ENCODE measurements around the gene SLC25A25. TPM values are rescaled to one million over a fixed set of nuclear protein-coding genes. Genes with fewer than 3 reads are reported as not detected.
A peak's percentile ranks its signal among the peaks of the same experiment; 100 is the strongest.

The SLC25A25 gene
- total RNA-seq, 1 donor from 2014 or later = 8.5 TPM

DNA sequence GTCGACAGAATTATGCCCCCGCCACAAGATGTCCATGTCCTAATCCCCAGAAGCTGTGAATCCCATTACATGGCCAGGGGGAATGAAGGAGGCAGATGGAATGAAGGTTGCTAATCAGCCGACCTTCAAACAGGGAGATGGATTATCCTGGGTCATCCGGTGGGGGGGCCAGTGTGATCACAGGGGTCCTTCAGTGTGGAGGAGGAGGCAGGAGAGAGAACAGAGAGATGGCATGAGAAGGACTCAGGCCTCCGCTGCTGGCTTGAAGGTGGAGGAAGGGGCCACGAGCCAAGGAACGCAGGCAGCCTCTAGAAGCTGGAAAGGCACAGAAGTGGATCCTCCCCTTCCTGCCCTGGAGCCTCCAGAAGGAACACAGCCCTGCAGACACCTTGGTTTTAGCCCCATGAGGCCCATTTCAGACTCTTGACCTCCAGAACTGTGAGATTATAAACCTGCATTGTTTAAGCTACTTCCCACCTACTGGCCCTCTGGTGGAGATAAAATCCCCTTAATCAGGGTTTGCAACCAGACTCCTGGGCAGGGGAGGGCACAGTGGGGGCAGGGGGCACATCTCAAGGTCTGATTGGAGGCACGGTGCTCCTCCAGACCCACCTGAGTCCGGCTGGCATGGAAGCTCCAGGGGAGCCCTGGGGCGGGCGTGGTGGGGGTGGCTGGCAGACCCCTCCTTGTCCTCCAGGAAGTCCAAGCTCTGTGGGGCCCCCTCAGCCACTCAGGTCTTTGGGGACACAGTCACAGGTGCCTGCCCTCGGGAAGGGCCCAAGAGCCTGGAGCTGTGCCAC is 45.7 kb downstream of the SLC25A25 start:
- Histone ChIP-seq H3K27me3 (no peaks in the 10 kb centered on the region), H3K9ac (no peak overlapping the region), H3K4me2 (no peak overlapping the region), H3K9me3 (ENCODE audit: low read depth) (no peaks in the 10 kb centered on the region), H3K4me1 (peaks cover 4% of the 10 kb centered on the region), H4K20me1 (ENCODE audit: low read depth) (no peaks in the 10 kb centered on the region), H3K4me3 (no peak overlapping the region), H3K27ac (no peak overlapping the region), H3F3A (ENCODE audit: low read depth) (peaks cover 7% of the 10 kb centered on the region), H3K79me2 (ENCODE audit: low read depth) (no peaks in the 10 kb centered on the region), H2AFZ (replicated peaks) (no peak overlapping the region), H3K36me3 (no peaks in the 10 kb centered on the region)
- no peaks in the 10 kb centered on the region for H3K9me3 Mint-ChIP-seq
- H3K27ac Mint-ChIP-seq = peak overlapping the region; percentile 24
- H3K4me3 Mint-ChIP-seq = no peak overlapping the region
- H3K4me1 Mint-ChIP-seq = peaks cover 19% of the 10 kb centered on the region
- H3K36me3 Mint-ChIP-seq = peaks cover 9% of the 10 kb centered on the region
- no peak for DNase-seq (ENCODE audit: low spot score)
- TF ChIP-seq EZH2 (IDR thresholded peaks at IDR 0.05) (no peak), EZH2phosphoT487 (IDR thresholded peaks at IDR 0.05) (no peak), CTCF (IDR thresholded peaks at IDR 0.05) (no peak)
- H3K27me3 Mint-ChIP-seq (ENCODE audit: insufficient read depth, low read depth) = peaks cover 3% of the 10 kb centered on the region

DNA sequence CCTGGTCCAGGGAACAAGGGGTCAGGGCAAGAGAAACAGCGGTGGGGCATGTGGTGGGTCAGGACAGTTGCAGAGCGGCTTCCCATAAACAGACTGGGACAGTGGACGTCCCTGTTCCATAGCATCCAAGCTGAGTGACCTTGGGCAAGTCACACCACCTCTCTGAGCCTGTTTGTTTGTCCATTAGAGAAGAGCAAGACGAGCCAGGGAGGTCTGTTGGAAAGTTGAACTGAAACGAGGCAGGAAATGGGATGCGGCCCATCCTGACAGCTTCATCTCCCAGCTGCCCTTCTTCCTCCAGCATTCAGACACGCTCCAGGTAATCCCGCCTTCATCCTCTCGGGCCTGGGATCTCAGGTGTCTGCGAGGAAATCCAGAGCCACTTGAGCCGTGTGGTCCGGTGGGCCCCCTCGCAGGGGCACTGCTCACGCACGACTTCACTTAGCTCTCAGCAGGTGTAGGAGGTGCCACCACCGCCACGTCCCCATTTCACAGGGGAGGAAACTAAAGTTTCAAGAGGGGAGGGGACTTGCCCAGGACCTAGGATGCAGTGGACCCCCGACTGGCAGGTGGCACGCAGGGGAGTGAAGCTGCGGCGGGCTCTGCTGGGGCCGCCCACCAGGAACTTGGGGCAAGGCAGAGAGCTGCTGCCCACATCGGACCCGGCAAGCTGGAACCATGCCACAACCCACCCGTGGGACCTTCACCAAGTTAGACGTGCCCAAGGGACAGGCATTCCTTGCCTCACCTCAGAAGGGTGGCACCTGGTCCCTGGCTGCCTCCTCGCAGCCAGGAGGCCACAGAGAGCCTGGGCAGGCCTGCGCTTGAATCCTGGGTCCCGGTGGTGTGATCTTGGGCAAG is 46.5 kb downstream of the SLC25A25 start:
- peaks cover 4% of the 10 kb centered on the region for H3K4me1 ChIP-seq
- no peak overlapping the region for H3K4me3 ChIP-seq
- no peak overlapping the region for H2AFZ ChIP-seq (replicated peaks)
- H4K20me1 ChIP-seq (ENCODE audit: low read depth) = no peaks in the 10 kb centered on the region
- no peaks in the 10 kb centered on the region for H3K79me2 ChIP-seq (ENCODE audit: low read depth)
- no peak overlapping the region for H3K9ac ChIP-seq
- H3K4me2 ChIP-seq = no peak overlapping the region
- Mint-ChIP-seq H3K36me3 (peaks cover 9% of the 10 kb centered on the region), H3K9me3 (no peaks in the 10 kb centered on the region), H3K4me1 (peaks cover 14% of the 10 kb centered on the region), H3K27me3 (ENCODE audit: insufficient read depth, low read depth) (peaks cover 3% of the 10 kb centered on the region), H3K4me3 (no peak overlapping the region), H3K27ac (no peak overlapping the region)
- DNase-seq (ENCODE audit: low spot score) = no peak
- H3F3A ChIP-seq (ENCODE audit: low read depth) = peaks cover 7% of the 10 kb centered on the region
- no peaks in the 10 kb centered on the region for H3K27me3 ChIP-seq
- TF ChIP-seq CTCF (IDR thresholded peaks at IDR 0.05) (no peak), EZH2phosphoT487 (IDR thresholded peaks at IDR 0.05) (no peak), EZH2 (IDR thresholded peaks at IDR 0.05) (no peak)
- no peak overlapping the region for H3K27ac ChIP-seq
- H3K9me3 ChIP-seq (ENCODE audit: low read depth) = no peaks in the 10 kb centered on the region
- H3K36me3 ChIP-seq = no peaks in the 10 kb centered on the region

- Histone ChIP-seq H3K79me2 (ENCODE audit: low read depth) (no peaks in the 10 kb centered on the region), H3K9ac (no peak overlapping the region), H3K4me1 (peaks cover 4% of the 10 kb centered on the region), H3K27ac (no peak overlapping the region), H3K36me3 (no peaks in the 10 kb centered on the region), H3K4me2 (no peak overlapping the region), H3F3A (ENCODE audit: low read depth) (peaks cover 7% of the 10 kb centered on the region), H3K4me3 (no peak overlapping the region), H3K9me3 (ENCODE audit: low read depth) (no peaks in the 10 kb centered on the region), H4K20me1 (ENCODE audit: low read depth) (no peaks in the 10 kb centered on the region), H3K27me3 (no peaks in the 10 kb centered on the region), H2AFZ (replicated peaks) (no peak overlapping the region)
- no peak overlapping the region for H3K27ac Mint-ChIP-seq
- H3K36me3 Mint-ChIP-seq = peaks cover 9% of the 10 kb centered on the region
- no peaks in the 10 kb centered on the region for H3K9me3 Mint-ChIP-seq
- peaks cover 4% of the 10 kb centered on the region for H3K27me3 Mint-ChIP-seq (ENCODE audit: insufficient read depth, low read depth)
- DNase-seq (ENCODE audit: low spot score) = no peak
- H3K4me1 Mint-ChIP-seq = peaks cover 13% of the 10 kb centered on the region
- H3K4me3 Mint-ChIP-seq = no peak overlapping the region
- TF ChIP-seq EZH2 (IDR thresholded peaks at IDR 0.05) (no peak), CTCF (IDR thresholded peaks at IDR 0.05) (no peak), EZH2phosphoT487 (IDR thresholded peaks at IDR 0.05) (no peak)
Measured at GRCh38 chr9:128115187-128116103, 47.4 kb downstream of the SLC25A25 start.
